GM12878 (cell line): ENCODE measurements around the gene CYB5D1. TPM values are rescaled to one million over a fixed set of nuclear protein-coding genes. Genes with fewer than 3 reads are reported as not detected.
A peak's percentile ranks its signal among the peaks of the same experiment; 100 is the strongest.

ENCODE experiments used
- ATAC-seq: fragments of 200-7000 bp; cut with Tn5 transposase; 3 replicates; pipeline ENCODE4 v1.9.1; 2020; ENCODE audit warnings: mild to moderate bottlenecking, moderate library complexity
- BruUV-seq: library from RNA; stranded (reverse); fragments of 400-500 nt; replicated peaks from 2 replicates; lab custom pipeline; 2021; lab: Mats Ljungman, UMichigan
- CTCF ChIA-PET: fragments of 300-600 bp; sonication (Branson Sonifier 250); formaldehyde crosslinking; extraction: SDS; loops from one replicate; lab custom pipeline; 2021; ENCODE audit warnings: inconsistent platforms; lab: Yijun Ruan, JAX
- POLR2A ChIA-PET: fragments of 350-600 bp; formaldehyde crosslinking; extraction: SDS; loops from one replicate; lab custom pipeline; 2021; ENCODE audit warnings: inconsistent platforms; lab: Charles Lee
- RAD21 ChIA-PET: fragments of 300-600 bp; sonication (Branson Sonifier 250); formaldehyde crosslinking; loops from one replicate; lab custom pipeline; 2023; ENCODE audit warnings: antibody characterized with exemption; ENCODE audit not compliant: unreplicated experiment; lab: Charles Lee
- SMC1A ChIA-PET: fragments of 300-600 bp; sonication (Branson Sonifier 250); formaldehyde crosslinking; loops from one replicate; lab custom pipeline; 2023; ENCODE audit not compliant: unreplicated experiment, uncharacterized antibody; lab: Charles Lee
- DNase-seq: peaks from one replicate; pipeline ENCODE4 v3.0.0-alpha.2; 2011; ENCODE audit warnings: low read depth, low spot score
- FAIRE-seq: peaks from 3 replicates; lab custom pipeline; 2011; peaks lifted over from hg19 to GRCh38; lab: Jason Lieb, UNC
- H2AFZ ChIP-seq: 2 replicates; pipeline ENCODE4 v1.6.0; 2011; ENCODE audit warnings: low read depth, low read length, control low read depth; ENCODE audit not compliant: control insufficient read depth
- H3K27ac ChIP-seq: 2 replicates; pipeline ENCODE4 v1.5.1; 2011; ENCODE audit warnings: control low read depth; ENCODE audit not compliant: control insufficient read depth, insufficient read depth
- H3K27me3 ChIP-seq, 2 experiments: replicated peaks in 1 of 2; 2 replicates each; pipeline versions ENCODE4 v1.6.0 to v1.6.1; 2011; ENCODE audit warnings: low read length in 1 of 2; ENCODE audit not compliant: control insufficient read depth in 2 of 2, insufficient read depth in 2 of 2
- H3K36me3 ChIP-seq, 2 experiments: 2 replicates each; pipeline ENCODE4 v1.5.1; 2011; ENCODE audit warnings: low read length in 1 of 2; ENCODE audit not compliant: control insufficient read depth in 2 of 2, insufficient read depth in 2 of 2
- H3K4me1 ChIP-seq: 2 replicates; pipeline ENCODE4 v1.6.1; 2011; ENCODE audit warnings: mild to moderate bottlenecking, low read length, moderate library complexity, mixed read lengths; ENCODE audit not compliant: control insufficient read depth, insufficient read depth
- H3K4me2 ChIP-seq: 2 replicates; pipeline ENCODE4 v1.6.0; 2011; ENCODE audit warnings: control low read depth; ENCODE audit not compliant: control insufficient read depth, insufficient read depth
- H3K4me3 ChIP-seq: fragments of 200-600 bp; sonication (generic); 2 replicates; pipeline ENCODE4 v1.5.1; 2016
- H3K79me2 ChIP-seq: 2 replicates; pipeline ENCODE4 v1.6.0; 2011; ENCODE audit warnings: low read length; ENCODE audit not compliant: control insufficient read depth, insufficient read depth
- H3K9ac ChIP-seq: 2 replicates; pipeline ENCODE4 v1.8.0; 2011; ENCODE audit warnings: low read length, control low read depth, mixed read lengths; ENCODE audit not compliant: control insufficient read depth, insufficient read depth
- H3K9me3 ChIP-seq: replicated peaks from 3 replicates; pipeline ENCODE4 v1.5.1; 2011; ENCODE audit warnings: mild to moderate bottlenecking, low read length; ENCODE audit not compliant: control insufficient read depth, insufficient read depth
- H4K20me1 ChIP-seq: 2 replicates; pipeline ENCODE4 v1.6.0; 2011; ENCODE audit not compliant: control insufficient read depth, insufficient read depth
- CBX3 ChIP-seq: fragments of 200-600 bp; sonication (generic); IDR thresholded peaks from 2 replicates; pipeline ENCODE4 v1.6.1; 2016; ENCODE audit warnings: low read depth, borderline replicate concordance
- CHD1 ChIP-seq: IDR thresholded peaks from 2 replicates; pipeline ENCODE4 v1.6.1; 2012; ENCODE audit warnings: low read depth, low read length, improper control_type of control experiment
- NR2C1 ChIP-seq: fragments of 450-650 bp; IDR thresholded peaks from 2 replicates; pipeline ENCODE4 v1.6.1; 2017; ENCODE audit warnings: antibody characterized with exemption, mild to moderate bottlenecking, moderate library complexity
- POLR2A ChIP-seq: IDR thresholded peaks from 2 replicates; pipeline ENCODE4 v1.6.1; 2011; ENCODE audit warnings: low read depth, mild to moderate bottlenecking, low read length
- POLR2AphosphoS2 ChIP-seq: IDR thresholded peaks from 2 replicates; pipeline ENCODE4 v1.6.1; 2011; ENCODE audit warnings: low read depth, mild to moderate bottlenecking, low read length, improper control_type of control experiment, moderate library complexity
- WGBS: methylation state at CpG from one replicate; pipeline ENCODE4 v1.1.6; 2016; ENCODE audit warnings: low lambda C conversion rate; ENCODE audit not compliant: insufficient replicate concordance, insufficient coverage; ENCODE audit errors: missing lambda C conversion rate; 5-methylcytosine and 5-hydroxymethylcytosine counted together
- in situ Hi-C: fragments of 300-500 bp; cut with MboI; formaldehyde crosslinking; loops from 9 replicates; pipeline ENCODE4 v1.14.3; 2018; ENCODE audit warnings: mixed read lengths
- intact Hi-C: fragments of 100-400 bp; cut with micrococcal nuclease; formaldehyde crosslinking; loops from one replicate; pipeline ENCODE4 v1.14.2; 2022; ENCODE audit not compliant: unreplicated experiment
- polyA plus RNA-seq, 11 experiments: library from polyadenylated mRNA; depleted of rRNA in 4 of 11; unstranded in 6 of 11; stranded (reverse) in 5 of 11; fragments of >200 nt; fragmentation: Nextera tagmentation in 4 of 11; fragmentation: Illumina TruSeq in 1 of 11; extraction: Ambion mirVana in 4 of 11; extraction: Trizol in 1 of 11; gene quantifications; 1 replicate in 1 of 11; 2 replicates in 10 of 11; pipeline versions ENCODE4 v1.2.1 to v1.2.3, GENCODE V29; 2011 to 2016; ENCODE audit warnings: inconsistent platforms in 2 of 11, missing spikeins in 2 of 11, low read depth in 1 of 11
- total RNA-seq, 4 experiments: library from RNA; depleted of rRNA in 3 of 4; stranded (reverse); fragments of >200 nt in 3 of 4; fragmentation: Illumina TruSeq in 1 of 4; extraction: Trizol in 1 of 4; gene quantifications; 2 replicates each; pipeline versions ENCODE4 v1.2.1 to v1.2.3, GENCODE V29; 2013 to 2021
- TF ChIP-seq, protein P1 (sequence below): IDR thresholded peaks from 2 replicates; pipeline ENCODE4 v1.6.1; 2012; ENCODE audit warnings: low read length, inconsistent platforms
- TF ChIP-seq, protein P2 (sequence below): IDR thresholded peaks from 2 replicates; pipeline ENCODE4 v1.6.1; 2011; ENCODE audit warnings: low read depth, low read length, improper control_type of control experiment, borderline replicate concordance
- TF ChIP-seq, protein P3 (sequence below): IDR thresholded peaks from 2 replicates; pipeline ENCODE4 v1.6.1; 2012; ENCODE audit warnings: improper control_type of control experiment, low read depth, low read length; ENCODE audit not compliant: insufficient replicate concordance
- TF ChIP-seq, protein P4 (sequence below): fragments of 450-650 bp; IDR thresholded peaks from 2 replicates; pipeline ENCODE4 v1.6.1; 2017; ENCODE audit warnings: mild to moderate bottlenecking, moderate library complexity

Gene CYB5D1
- total and polyA plus RNA-seq, 10 of the 15 experiments (the other 5 are each of a cell fraction or from before 2014, with no cell fraction given), result 1.6 to 8.7 (median 6.4) TPM

DNA sequence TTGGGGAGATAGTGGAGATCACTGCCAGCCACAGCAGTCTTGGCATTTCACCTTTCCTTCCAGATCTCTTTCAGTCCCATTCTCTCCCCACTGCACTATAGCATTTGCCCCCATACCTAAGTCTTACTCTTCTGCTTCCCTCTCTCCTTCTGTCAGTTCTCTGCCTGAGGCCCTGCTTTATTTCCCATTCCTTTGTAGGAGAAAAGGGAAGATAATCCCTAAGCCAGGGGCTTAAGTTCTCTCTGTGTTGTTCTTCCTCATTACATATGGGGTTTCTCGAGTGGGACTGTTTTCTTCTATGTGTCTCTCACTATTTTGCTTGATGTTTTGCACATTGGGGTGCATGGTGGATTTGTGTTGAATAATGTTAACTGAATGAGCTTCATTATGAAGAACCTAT is 17.4 kb upstream of the CYB5D1 start (continued):
- TF ChIP-seq, protein P1, sequence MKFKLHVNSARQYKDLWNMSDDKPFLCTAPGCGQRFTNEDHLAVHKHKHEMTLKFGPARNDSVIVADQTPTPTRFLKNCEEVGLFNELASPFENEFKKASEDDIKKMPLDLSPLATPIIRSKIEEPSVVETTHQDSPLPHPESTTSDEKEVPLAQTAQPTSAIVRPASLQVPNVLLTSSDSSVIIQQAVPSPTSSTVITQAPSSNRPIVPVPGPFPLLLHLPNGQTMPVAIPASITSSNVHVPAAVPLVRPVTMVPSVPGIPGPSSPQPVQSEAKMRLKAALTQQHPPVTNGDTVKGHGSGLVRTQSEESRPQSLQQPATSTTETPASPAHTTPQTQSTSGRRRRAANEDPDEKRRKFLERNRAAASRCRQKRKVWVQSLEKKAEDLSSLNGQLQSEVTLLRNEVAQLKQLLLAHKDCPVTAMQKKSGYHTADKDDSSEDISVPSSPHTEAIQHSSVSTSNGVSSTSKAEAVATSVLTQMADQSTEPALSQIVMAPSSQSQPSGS, result no peak
- TF ChIP-seq, protein P2, sequence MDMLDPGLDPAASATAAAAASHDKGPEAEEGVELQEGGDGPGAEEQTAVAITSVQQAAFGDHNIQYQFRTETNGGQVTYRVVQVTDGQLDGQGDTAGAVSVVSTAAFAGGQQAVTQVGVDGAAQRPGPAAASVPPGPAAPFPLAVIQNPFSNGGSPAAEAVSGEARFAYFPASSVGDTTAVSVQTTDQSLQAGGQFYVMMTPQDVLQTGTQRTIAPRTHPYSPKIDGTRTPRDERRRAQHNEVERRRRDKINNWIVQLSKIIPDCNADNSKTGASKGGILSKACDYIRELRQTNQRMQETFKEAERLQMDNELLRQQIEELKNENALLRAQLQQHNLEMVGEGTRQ, result no peak

DNA sequence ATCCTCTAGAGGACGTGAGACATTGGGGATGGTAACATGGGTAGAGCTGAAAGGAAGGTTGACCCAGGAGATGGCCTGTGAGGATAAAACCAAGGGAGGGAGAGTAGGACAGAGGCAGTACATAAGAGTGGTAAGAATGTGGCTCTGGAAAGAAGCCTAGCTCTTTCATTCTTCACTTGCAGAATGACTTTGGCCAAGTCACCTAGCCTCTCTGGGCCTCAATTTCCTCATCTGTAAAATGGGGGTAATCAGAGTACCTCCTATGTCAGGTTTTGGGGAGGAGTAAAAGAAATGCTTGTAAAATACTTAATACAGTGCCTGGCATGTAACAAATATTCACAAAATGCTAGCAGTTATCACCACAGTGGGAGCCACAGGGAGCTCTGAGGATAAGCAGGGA is 16.9 kb upstream of the CYB5D1 start:
- BruUV-seq, result no TSS peak
- TF ChIP-seq, protein P3, sequence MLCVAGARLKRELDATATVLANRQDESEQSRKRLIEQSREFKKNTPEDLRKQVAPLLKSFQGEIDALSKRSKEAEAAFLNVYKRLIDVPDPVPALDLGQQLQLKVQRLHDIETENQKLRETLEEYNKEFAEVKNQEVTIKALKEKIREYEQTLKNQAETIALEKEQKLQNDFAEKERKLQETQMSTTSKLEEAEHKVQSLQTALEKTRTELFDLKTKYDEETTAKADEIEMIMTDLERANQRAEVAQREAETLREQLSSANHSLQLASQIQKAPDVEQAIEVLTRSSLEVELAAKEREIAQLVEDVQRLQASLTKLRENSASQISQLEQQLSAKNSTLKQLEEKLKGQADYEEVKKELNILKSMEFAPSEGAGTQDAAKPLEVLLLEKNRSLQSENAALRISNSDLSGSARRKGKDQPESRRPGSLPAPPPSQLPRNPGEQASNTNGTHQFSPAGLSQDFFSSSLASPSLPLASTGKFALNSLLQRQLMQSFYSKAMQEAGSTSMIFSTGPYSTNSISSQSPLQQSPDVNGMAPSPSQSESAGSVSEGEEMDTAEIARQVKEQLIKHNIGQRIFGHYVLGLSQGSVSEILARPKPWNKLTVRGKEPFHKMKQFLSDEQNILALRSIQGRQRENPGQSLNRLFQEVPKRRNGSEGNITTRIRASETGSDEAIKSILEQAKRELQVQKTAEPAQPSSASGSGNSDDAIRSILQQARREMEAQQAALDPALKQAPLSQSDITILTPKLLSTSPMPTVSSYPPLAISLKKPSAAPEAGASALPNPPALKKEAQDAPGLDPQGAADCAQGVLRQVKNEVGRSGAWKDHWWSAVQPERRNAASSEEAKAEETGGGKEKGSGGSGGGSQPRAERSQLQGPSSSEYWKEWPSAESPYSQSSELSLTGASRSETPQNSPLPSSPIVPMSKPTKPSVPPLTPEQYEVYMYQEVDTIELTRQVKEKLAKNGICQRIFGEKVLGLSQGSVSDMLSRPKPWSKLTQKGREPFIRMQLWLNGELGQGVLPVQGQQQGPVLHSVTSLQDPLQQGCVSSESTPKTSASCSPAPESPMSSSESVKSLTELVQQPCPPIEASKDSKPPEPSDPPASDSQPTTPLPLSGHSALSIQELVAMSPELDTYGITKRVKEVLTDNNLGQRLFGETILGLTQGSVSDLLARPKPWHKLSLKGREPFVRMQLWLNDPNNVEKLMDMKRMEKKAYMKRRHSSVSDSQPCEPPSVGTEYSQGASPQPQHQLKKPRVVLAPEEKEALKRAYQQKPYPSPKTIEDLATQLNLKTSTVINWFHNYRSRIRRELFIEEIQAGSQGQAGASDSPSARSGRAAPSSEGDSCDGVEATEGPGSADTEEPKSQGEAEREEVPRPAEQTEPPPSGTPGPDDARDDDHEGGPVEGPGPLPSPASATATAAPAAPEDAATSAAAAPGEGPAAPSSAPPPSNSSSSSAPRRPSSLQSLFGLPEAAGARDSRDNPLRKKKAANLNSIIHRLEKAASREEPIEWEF, result no peak
- TF ChIP-seq POLR2AphosphoS2 (no peak), CBX3 (no peak), CHD1 (no peak), NR2C1 (no peak), POLR2A (no peak)
- TF ChIP-seq, protein P4, sequence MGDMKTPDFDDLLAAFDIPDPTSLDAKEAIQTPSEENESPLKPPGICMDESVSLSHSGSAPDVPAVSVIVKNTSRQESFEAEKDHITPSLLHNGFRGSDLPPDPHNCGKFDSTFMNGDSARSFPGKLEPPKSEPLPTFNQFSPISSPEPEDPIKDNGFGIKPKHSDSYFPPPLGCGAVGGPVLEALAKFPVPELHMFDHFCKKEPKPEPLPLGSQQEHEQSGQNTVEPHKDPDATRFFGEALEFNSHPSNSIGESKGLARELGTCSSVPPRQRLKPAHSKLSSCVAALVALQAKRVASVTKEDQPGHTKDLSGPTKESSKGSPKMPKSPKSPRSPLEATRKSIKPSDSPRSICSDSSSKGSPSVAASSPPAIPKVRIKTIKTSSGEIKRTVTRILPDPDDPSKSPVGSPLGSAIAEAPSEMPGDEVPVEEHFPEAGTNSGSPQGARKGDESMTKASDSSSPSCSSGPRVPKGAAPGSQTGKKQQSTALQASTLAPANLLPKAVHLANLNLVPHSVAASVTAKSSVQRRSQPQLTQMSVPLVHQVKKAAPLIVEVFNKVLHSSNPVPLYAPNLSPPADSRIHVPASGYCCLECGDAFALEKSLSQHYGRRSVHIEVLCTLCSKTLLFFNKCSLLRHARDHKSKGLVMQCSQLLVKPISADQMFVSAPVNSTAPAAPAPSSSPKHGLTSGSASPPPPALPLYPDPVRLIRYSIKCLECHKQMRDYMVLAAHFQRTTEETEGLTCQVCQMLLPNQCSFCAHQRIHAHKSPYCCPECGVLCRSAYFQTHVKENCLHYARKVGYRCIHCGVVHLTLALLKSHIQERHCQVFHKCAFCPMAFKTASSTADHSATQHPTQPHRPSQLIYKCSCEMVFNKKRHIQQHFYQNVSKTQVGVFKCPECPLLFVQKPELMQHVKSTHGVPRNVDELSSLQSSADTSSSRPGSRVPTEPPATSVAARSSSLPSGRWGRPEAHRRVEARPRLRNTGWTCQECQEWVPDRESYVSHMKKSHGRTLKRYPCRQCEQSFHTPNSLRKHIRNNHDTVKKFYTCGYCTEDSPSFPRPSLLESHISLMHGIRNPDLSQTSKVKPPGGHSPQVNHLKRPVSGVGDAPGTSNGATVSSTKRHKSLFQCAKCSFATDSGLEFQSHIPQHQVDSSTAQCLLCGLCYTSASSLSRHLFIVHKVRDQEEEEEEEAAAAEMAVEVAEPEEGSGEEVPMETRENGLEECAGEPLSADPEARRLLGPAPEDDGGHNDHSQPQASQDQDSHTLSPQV, result no peak

More for the DNA sequence above, 16.9 kb upstream of the CYB5D1 start:
- H2AFZ ChIP-seq, result no peak overlapping the region
- ChIA-PET POLR2A (interaction anchor here (1.0 kb wide), 2 partner anchors 16 to 263 kb away, joined by 3 to 5 read pairs; partner anchors contain the start of gene NAA38), SMC1A (interaction anchor here (0.9 to 1.5 kb wide), 5 partner anchors 10 to 216 kb away, joined by 3 read pairs; partner anchors contain the start of genes CYB5D1 and NAA38), CTCF (interaction anchor here (0.6 to 2.3 kb wide), 9 partner anchors 10 to 229 kb away, joined by 3 to 9 read pairs (median 3); partner anchors contain the start of genes CNTROB, NAA38 and TRAPPC1), RAD21 (interaction anchor here (1.3 to 2.1 kb wide), 3 partner anchors 10 to 97 kb away, joined by 4 to 8 read pairs (median 6); partner anchors contain the start of gene NAA38)
- DNase-seq (no peak), ATAC-seq (no peak), FAIRE-seq (no peak)
- peaks cover 0 to 5% of the 10 kb centered on the region in 2 experiments; a peak in 2 of 4 replicates for H3K36me3 ChIP-seq
- H3K27ac ChIP-seq, result peak overlapping the region; percentile 4
- peak overlapping the region; percentile 100 for H3K4me2 ChIP-seq
- peak overlapping the region; percentile 97 for H3K9ac ChIP-seq
- H4K20me1 ChIP-seq, result no peaks in the 10 kb centered on the region; the same call in none of the 2 replicates
- peak overlapping the region; percentile 92 for H3K4me3 ChIP-seq
- H3K9me3 ChIP-seq, result no peaks in the 10 kb centered on the region
- in situ Hi-C loops (no loop called here), intact Hi-C loops (no loop called here)
- H3K27me3 ChIP-seq, result no peaks in the 10 kb centered on the region
- 100% methylated on average over 1 of the region's 1 CpG for WGBS
- H3K79me2 ChIP-seq, result peaks cover 69% of the 10 kb centered on the region
- H3K4me1 ChIP-seq, result peaks cover 41% of the 10 kb centered on the region
